KMS-11 (cell line): ENCODE data around the gene POLR3K.

Source experiments
- H2AFZ ChIP-seq: fragments of 200-600 bp; sonication (generic); 2 replicates; pipeline ENCODE4 v1.6.1; 2016; ENCODE audit warnings: antibody characterized with exemption, mixed run types, low read depth
- H3K27ac ChIP-seq: fragments of 200-600 bp; sonication (generic); 2 replicates; pipeline ENCODE4 v1.6.1; 2016; ENCODE audit warnings: mild to moderate bottlenecking, mixed run types
- H3K27me3 ChIP-seq: fragments of 200-600 bp; sonication (generic); 2 replicates; pipeline ENCODE4 v1.6.1; 2017; ENCODE audit warnings: mild to moderate bottlenecking, low read depth, mixed run types, moderate library complexity; ENCODE audit not compliant: insufficient read depth
- H3K36me3 ChIP-seq: fragments of 200-600 bp; sonication (generic); 2 replicates; pipeline ENCODE4 v1.6.1; 2017; ENCODE audit warnings: mild to moderate bottlenecking, mixed run types; ENCODE audit not compliant: insufficient read depth
- H3K4me1 ChIP-seq: fragments of 200-600 bp; sonication (generic); 2 replicates; pipeline ENCODE4 v1.6.1; 2016; ENCODE audit warnings: mild to moderate bottlenecking, low read depth, mixed run types; ENCODE audit not compliant: poor library complexity, severe bottlenecking
- H3K4me2 ChIP-seq: fragments of 200-600 bp; sonication (generic); 2 replicates; pipeline ENCODE4 v1.7.0; 2016; ENCODE audit warnings: mild to moderate bottlenecking, mixed run types
- H3K4me3 ChIP-seq: fragments of 200-600 bp; sonication (generic); IDR thresholded peaks from 2 replicates; pipeline ENCODE4 v1.6.1; 2017; ENCODE audit warnings: low read depth, low read length, mixed read lengths; ENCODE audit not compliant: insufficient read depth
- H3K79me2 ChIP-seq: fragments of 200-600 bp; sonication (generic); 2 replicates; pipeline ENCODE4 v1.6.1; 2016; ENCODE audit warnings: low read depth, mixed run types; ENCODE audit not compliant: insufficient read depth
- H3K9ac ChIP-seq: fragments of 200-600 bp; sonication (generic); 2 replicates; pipeline ENCODE4 v1.6.1; 2016; ENCODE audit warnings: mild to moderate bottlenecking, mixed run types
- H4K20me1 ChIP-seq: fragments of 200-600 bp; sonication (generic); 2 replicates; pipeline ENCODE4 v1.6.1; 2016; ENCODE audit warnings: mild to moderate bottlenecking, mixed run types; ENCODE audit not compliant: insufficient read depth
- TF ChIP-seq, protein P1 (sequence below): fragments of 200-600 bp; sonication (generic); conservative IDR thresholded peaks from 2 replicates; pipeline ENCODE4 v1.6.1; 2017; ENCODE audit warnings: low read depth, mild to moderate bottlenecking, antibody characterized with exemption, low read length, moderate library complexity, mixed read lengths

POLR3K gene

GRCh38 chr16:74051-74746, 20.8 kb upstream of the POLR3K start:
- no peak overlapping the region for H3K4me3 ChIP-seq
- H2AFZ ChIP-seq: no peak overlapping the region
- peaks cover 39% of the 10 kb centered on the region for H3K4me1 ChIP-seq
- H3K79me2 ChIP-seq: no peaks in the 10 kb centered on the region
- H3K4me2 ChIP-seq: no peak overlapping the region
- no peak overlapping the region for H3K27ac ChIP-seq
- H3K36me3 ChIP-seq: no peaks in the 10 kb centered on the region
- no peaks in the 10 kb centered on the region for H4K20me1 ChIP-seq
- H3K27me3 ChIP-seq: peaks cover 20% of the 10 kb centered on the region
- H3K9ac ChIP-seq: no peak overlapping the region
- TF ChIP-seq, protein P1, sequence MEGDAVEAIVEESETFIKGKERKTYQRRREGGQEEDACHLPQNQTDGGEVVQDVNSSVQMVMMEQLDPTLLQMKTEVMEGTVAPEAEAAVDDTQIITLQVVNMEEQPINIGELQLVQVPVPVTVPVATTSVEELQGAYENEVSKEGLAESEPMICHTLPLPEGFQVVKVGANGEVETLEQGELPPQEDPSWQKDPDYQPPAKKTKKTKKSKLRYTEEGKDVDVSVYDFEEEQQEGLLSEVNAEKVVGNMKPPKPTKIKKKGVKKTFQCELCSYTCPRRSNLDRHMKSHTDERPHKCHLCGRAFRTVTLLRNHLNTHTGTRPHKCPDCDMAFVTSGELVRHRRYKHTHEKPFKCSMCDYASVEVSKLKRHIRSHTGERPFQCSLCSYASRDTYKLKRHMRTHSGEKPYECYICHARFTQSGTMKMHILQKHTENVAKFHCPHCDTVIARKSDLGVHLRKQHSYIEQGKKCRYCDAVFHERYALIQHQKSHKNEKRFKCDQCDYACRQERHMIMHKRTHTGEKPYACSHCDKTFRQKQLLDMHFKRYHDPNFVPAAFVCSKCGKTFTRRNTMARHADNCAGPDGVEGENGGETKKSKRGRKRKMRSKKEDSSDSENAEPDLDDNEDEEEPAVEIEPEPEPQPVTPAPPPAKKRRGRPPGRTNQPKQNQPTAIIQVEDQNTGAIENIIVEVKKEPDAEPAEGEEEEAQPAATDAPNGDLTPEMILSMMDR: no peak

DNA sequence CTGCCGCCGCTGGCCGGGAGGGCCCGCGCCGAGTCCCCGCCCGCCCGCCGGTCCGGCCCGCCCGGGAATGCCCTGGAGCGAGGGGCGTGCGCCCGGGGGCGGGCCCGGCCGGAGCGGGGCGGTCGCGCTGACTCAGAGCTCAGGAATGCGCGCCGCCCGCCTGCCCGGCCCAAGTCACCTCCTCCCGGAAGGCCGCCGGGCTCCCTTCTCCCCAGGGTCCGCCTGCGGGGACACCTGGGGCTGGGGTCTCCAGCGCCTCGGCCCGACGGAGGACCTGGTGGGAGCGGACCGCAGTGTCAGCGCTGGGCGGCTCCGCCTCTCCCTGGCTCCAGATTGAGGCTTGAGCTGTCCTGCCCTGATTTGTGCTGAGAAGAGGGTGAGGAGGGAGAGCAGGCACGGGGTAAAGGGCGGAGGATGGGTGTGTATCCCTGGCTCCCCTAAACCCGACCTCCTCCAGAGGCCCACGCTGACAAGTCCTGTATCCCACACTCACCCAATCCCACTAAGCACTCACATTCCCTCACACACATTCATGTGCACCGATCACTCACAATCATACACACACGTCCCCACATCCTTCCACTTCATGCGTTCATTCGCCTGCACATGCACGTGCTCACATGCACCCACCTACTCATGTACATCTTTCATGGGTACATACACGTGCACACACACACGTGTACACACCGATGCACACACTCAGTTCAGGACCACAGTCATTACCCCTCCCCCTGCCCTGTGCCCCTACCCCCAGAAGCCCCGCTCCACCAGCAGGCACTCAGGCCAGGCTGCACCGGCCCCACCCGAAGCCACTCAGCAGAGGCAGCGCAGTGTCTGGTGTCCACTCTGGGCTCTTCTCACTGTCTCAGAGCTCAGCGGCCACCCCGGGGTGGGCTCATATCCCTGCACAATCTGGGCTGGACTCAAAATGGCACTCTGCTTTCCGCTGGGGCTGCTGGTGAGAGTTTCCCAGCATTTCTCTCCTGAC, 19.4 kb upstream of the POLR3K start, which contains the start of gene RHBDF1:
TSS of gene RHBDF1 (minus strand) at position 71 of the 988 bp plus-strand sequence. CDS start 7,616 bp downstream, outside the sequence.
- Histone ChIP-seq H3K27me3 (peaks cover 20% of the 10 kb centered on the region), H2AFZ (peak within 1 kb of the TSS; percentile 31), H3K4me1 (peaks cover 33% of the 10 kb centered on the region), H3K9ac (no peak within 1 kb of the TSS), H4K20me1 (no peaks in the 10 kb centered on the region), H3K4me2 (peak within 1 kb of the TSS; percentile 92), H3K79me2 (no peaks in the 10 kb centered on the region), H3K36me3 (no peaks in the 10 kb centered on the region), H3K27ac (no peak within 1 kb of the TSS), H3K4me3 (no peak within 1 kb of the TSS)
- TF ChIP-seq, protein P1: no peak

DNA sequence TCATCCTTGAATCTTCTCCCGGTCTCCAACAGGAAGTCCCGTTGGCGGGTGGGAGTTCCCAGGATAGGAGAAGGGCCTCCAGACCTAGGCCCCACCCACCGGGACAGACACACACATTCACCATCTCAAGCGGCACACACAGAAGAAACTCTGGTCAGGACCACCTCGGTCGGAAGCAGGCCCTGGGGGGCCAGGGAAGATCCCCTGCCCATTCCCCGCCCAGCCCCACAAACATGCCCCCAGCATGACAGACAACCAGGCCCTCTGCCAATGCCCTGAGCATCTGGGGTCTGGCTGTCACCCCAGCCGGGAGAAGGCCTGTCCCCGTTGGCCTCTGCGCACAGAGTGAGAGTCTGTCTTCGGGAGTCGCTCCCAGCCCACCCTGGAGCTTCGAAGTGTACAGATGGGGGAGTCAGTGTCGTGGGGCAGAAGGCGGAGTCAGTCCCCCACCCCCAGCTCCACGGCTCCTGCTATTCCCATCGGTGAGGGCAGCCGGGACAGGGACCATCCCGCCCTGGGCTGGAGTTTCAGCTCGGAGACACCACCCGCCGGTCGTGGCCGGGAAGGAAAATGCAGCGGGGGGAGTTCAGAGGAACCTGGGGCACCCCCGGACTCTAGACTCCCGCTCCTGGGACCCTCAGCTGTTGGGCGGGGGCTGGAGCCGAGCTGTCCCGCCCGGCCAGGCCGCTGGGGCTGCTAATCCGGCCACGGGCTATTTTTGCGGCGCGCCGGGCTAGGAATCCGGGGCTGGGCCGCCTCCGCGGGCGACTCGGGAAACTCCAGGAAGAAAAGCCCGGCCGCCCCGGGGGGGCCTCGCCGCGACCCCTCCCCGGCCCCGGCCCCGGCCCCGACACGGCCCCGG, 18.4 kb upstream of the POLR3K start:
- H3K4me1 ChIP-seq: peaks cover 23% of the 10 kb centered on the region
- H3K36me3 ChIP-seq: no peaks in the 10 kb centered on the region
- no peak overlapping the region for H3K27ac ChIP-seq
- H3K79me2 ChIP-seq: no peaks in the 10 kb centered on the region
- peaks cover 20% of the 10 kb centered on the region for H3K27me3 ChIP-seq
- TF ChIP-seq, protein P1: no peak
- H3K4me3 ChIP-seq: no peak overlapping the region
- H3K9ac ChIP-seq: no peak overlapping the region
- H4K20me1 ChIP-seq: no peaks in the 10 kb centered on the region
- H2AFZ ChIP-seq: no peak overlapping the region
- H3K4me2 ChIP-seq: peak overlapping the region; percentile 54; the same call in 1 of the 2 replicates

- peaks cover 17% of the 10 kb centered on the region for H3K4me1 ChIP-seq
- peaks cover 20% of the 10 kb centered on the region for H3K27me3 ChIP-seq
- no peak overlapping the region for H3K4me2 ChIP-seq
- H3K79me2 ChIP-seq: no peaks in the 10 kb centered on the region
- H3K9ac ChIP-seq: no peak overlapping the region
- H2AFZ ChIP-seq: no peak overlapping the region
- TF ChIP-seq, protein P1: no peak
- H3K4me3 ChIP-seq: no peak overlapping the region
- no peaks in the 10 kb centered on the region for H3K36me3 ChIP-seq
- no peak overlapping the region for H3K27ac ChIP-seq
- no peaks in the 10 kb centered on the region for H4K20me1 ChIP-seq
Measured at GRCh38 chr16:71210-71539, 17.8 kb upstream of the POLR3K start.
